ENCODE measurements around the gene OPA3. TPM values are rescaled to one million over a fixed set of nuclear protein-coding genes. Genes with fewer than 3 reads are reported as not detected.
A peak's percentile ranks its signal among the peaks of the same experiment; 100 is the strongest.

Gene OPA3
- total and polyA plus RNA-seq, 10 of the 15 experiments (the other 5 are each of a cell fraction or from before 2014, with no cell fraction given): 2.2 to 24.3 (median 13.3) TPM

GRCh38 chr19:45569619-45570421 is 14.8 kb downstream of the OPA3 start (continued):
- TF ChIP-seq RCOR1 (conservative IDR thresholded peaks at IDR 0.05; ENCODE audit: low read depth, low read length): no peak
- TF ChIP-seq TARDBP (IDR thresholded peaks at IDR 0.05; ENCODE audit: borderline replicate concordance): no peak
- TF ChIP-seq KAT2A (conservative IDR thresholded peaks at IDR 0.05; ENCODE audit: control insufficient read depth, low read depth, low read length): no peak
- TF ChIP-seq KLF5 (IDR thresholded peaks at IDR 0.05; ENCODE audit: partially characterized antibody): no peak
- TF ChIP-seq SIX5 (IDR thresholded peaks at IDR 0.05; ENCODE audit: low read depth, low read length, severe bottlenecking): no peak
- TF ChIP-seq YY1 (IDR thresholded peaks at IDR 0.05; ENCODE audit: low read depth, low read length): peak; percentile 83
- no peak for TF ChIP-seq MTA2 (IDR thresholded peaks at IDR 0.05; ENCODE audit: low read depth)
- no peak for TF ChIP-seq MXI1 (IDR thresholded peaks at IDR 0.05; ENCODE audit: low read depth, low read length)
- no peak for TF ChIP-seq ATF7 (IDR thresholded peaks at IDR 0.05; ENCODE audit: low read depth)
- TF ChIP-seq NBN (IDR thresholded peaks at IDR 0.05): 0 out of 2 replicates have a peak, but pooled peaks have one; percentile 20
- TF ChIP-seq HCFC1 (IDR thresholded peaks at IDR 0.05; ENCODE audit: low read length): no peak
- TF ChIP-seq ZNF274 (IDR thresholded peaks at IDR 0.05; ENCODE audit: insufficient read depth, insufficient read length): no peak
- no peak for TF ChIP-seq CREM (IDR thresholded peaks at IDR 0.05; ENCODE audit: low read depth)
- TF ChIP-seq POLR2AphosphoS2 (IDR thresholded peaks at IDR 0.05; ENCODE audit: low read depth, low read length): no peak
- no peak for TF ChIP-seq ZNF217 (IDR thresholded peaks at IDR 0.05)
- TF ChIP-seq PBX3 (IDR thresholded peaks at IDR 0.05; ENCODE audit: insufficient replicate concordance, low read depth, low read length): no peak
- TF ChIP-seq ETV6 (conservative IDR thresholded peaks at IDR 0.05 in 1 of 2, IDR thresholded peaks at IDR 0.05 in 1 of 2; ENCODE audit: borderline replicate concordance in 1 of 2, low read depth in 1 of 2): no peak
- TF ChIP-seq MTA3 (IDR thresholded peaks at IDR 0.05; ENCODE audit: borderline replicate concordance, low read length): no peak
- TF ChIP-seq RB1 (IDR thresholded peaks at IDR 0.05; ENCODE audit: borderline replicate concordance): peak; percentile 26; the same call in 1 of the 2 replicates

Measured in GM12878 (cell line).